Measurements from ENCODE around the gene RPL39. TPM values are rescaled to one million over a fixed set of nuclear protein-coding genes. Genes with fewer than 3 reads are reported as not detected.

The RPL39 gene
- total RNA-seq, 1 experiment from 2014 or later, result 6,424 TPM

Small RNAs within 50 kb of the gene (small RNA-seq; reads per million reads assigned to genes)
- gene SNORA69, result 0 reads per million in 2 experiments

Other genes with a start within 250 kb of the RPL39 start
- gene STEEP1, start 226.2 kb downstream of the RPL39 start, total RNA-seq (2014; rRNA removed; shearing (Covaris generic)), result 53.3 and 59.7 TPM in 2 replicates
- 98.0 and 105 TPM in 2 replicates for gene UBE2A, start 217.1 kb downstream of the RPL39 start, total RNA-seq (2014; rRNA removed; shearing (Covaris generic))
- 15.3 and 15.4 TPM in 2 replicates for gene NKRF, start 185.2 kb downstream of the RPL39 start, total RNA-seq (2014; rRNA removed; shearing (Covaris generic))
- gene SEPTIN6, start 98.5 kb downstream of the RPL39 start, total RNA-seq (2014; rRNA removed; shearing (Covaris generic)), result 7.0 and 8.9 TPM in 2 replicates
- not detected in 2 replicates for gene SOWAHD, start 33.0 kb downstream of the RPL39 start, total RNA-seq (2014; rRNA removed; shearing (Covaris generic))
- gene UPF3B, start 61.3 kb upstream of the RPL39 start, total RNA-seq (2014; rRNA removed; shearing (Covaris generic)), result 6.6 and 11.6 TPM in 2 replicates
- 26.2 and 30.3 TPM in 2 replicates for gene RNF113A, start 80.1 kb upstream of the RPL39 start, total RNA-seq (2014; rRNA removed; shearing (Covaris generic))
- 194 and 198 TPM in 2 replicates for gene NDUFA1, start 80.2 kb upstream of the RPL39 start, total RNA-seq (2014; rRNA removed; shearing (Covaris generic))
- not detected in 2 replicates for gene AKAP14, start 104.3 kb upstream of the RPL39 start, total RNA-seq (2014; rRNA removed; shearing (Covaris generic))
- gene NKAP, start 152.1 kb upstream of the RPL39 start, total RNA-seq (2014; rRNA removed; shearing (Covaris generic)), result 16.4 and 17.3 TPM in 2 replicates